MM.1S (cell line): Measurements from ENCODE around the gene JAM2.
A peak's percentile ranks its signal among the peaks of the same experiment; 100 is the strongest.

Source experiments
- DNase-seq: peaks from one replicate; pipeline ENCODE4 v3.0.0-alpha.2; 2015
- H2AFZ ChIP-seq: fragments of 300-600 bp; sonication (generic); 2 replicates; pipeline ENCODE4 v1.6.0; 2016; ENCODE audit warnings: antibody characterized with exemption, low read length
- H3F3A ChIP-seq: fragments of 300-600 bp; sonication (generic); 2 replicates; pipeline ENCODE4 v1.6.1; 2016; ENCODE audit warnings: mild to moderate bottlenecking, antibody characterized with exemption, low read length, moderate library complexity, mixed read lengths; ENCODE audit not compliant: insufficient read depth
- H3K27ac ChIP-seq: fragments of 300-600 bp; sonication (generic); 2 replicates; pipeline ENCODE4 v1.5.1; 2016; ENCODE audit warnings: mild to moderate bottlenecking, low read length
- H3K27me3 ChIP-seq: fragments of 300-600 bp; sonication (generic); replicated peaks from 2 replicates; pipeline ENCODE4 v1.6.0; 2016; ENCODE audit warnings: low read length; ENCODE audit not compliant: insufficient read depth
- H3K36me3 ChIP-seq: fragments of 300-600 bp; sonication (generic); replicated peaks from 2 replicates; pipeline ENCODE4 v1.6.1; 2016; ENCODE audit warnings: mild to moderate bottlenecking, low read length, mixed read lengths; ENCODE audit not compliant: insufficient read depth
- H3K4me1 ChIP-seq: fragments of 300-600 bp; sonication (generic); 2 replicates; pipeline ENCODE4 v1.6.1; 2016; ENCODE audit warnings: low read length, mixed read lengths
- H3K4me2 ChIP-seq: fragments of 300-600 bp; sonication (generic); 2 replicates; pipeline ENCODE4 v1.6.0; 2016; ENCODE audit warnings: low read depth, low read length
- H3K4me3 ChIP-seq: fragments of 300-600 bp; sonication (generic); 2 replicates; pipeline ENCODE4 v1.5.1; 2016; ENCODE audit warnings: low read length, mixed read lengths
- H3K79me2 ChIP-seq: fragments of 300-600 bp; sonication (generic); 2 replicates; pipeline ENCODE4 v1.6.1; 2016; ENCODE audit warnings: mixed run types, low read length, mixed read lengths
- H3K9ac ChIP-seq: fragments of 300-600 bp; sonication (generic); 2 replicates; pipeline ENCODE4 v1.6.1; 2016; ENCODE audit warnings: low read length, mixed read lengths
- H3K9me2 ChIP-seq: fragments of 300-600 bp; sonication (generic); replicated peaks from 2 replicates; pipeline ENCODE4 v1.6.1; 2016; ENCODE audit warnings: mild to moderate bottlenecking, low read length, mixed read lengths; ENCODE audit not compliant: insufficient read depth
- H3K9me3 ChIP-seq: fragments of 300-600 bp; sonication (generic); replicated peaks from 2 replicates; pipeline ENCODE4 v1.6.1; 2016; ENCODE audit warnings: mild to moderate bottlenecking, low read length, mixed read lengths; ENCODE audit not compliant: insufficient read depth
- H4K20me1 ChIP-seq: fragments of 300-600 bp; sonication (generic); 2 replicates; pipeline ENCODE4 v1.6.1; 2016; ENCODE audit warnings: mild to moderate bottlenecking, low read length, moderate library complexity, mixed read lengths; ENCODE audit not compliant: insufficient read depth
- EZH2 ChIP-seq: fragments of 300-600 bp; sonication (generic); optimal IDR thresholded peaks from 2 replicates; pipeline ENCODE3; 2017; ENCODE audit warnings: low read depth, mild to moderate bottlenecking, antibody characterized with exemption, low read length, mixed read lengths
- EZH2phosphoT487 ChIP-seq: fragments of 300-600 bp; sonication (generic); IDR thresholded peaks from 2 replicates; pipeline ENCODE4 v1.6.1; 2018; ENCODE audit warnings: antibody characterized with exemption, low read length
- TF ChIP-seq, protein P1 (sequence below): fragments of 300-600 bp; sonication (generic); IDR thresholded peaks from 2 replicates; pipeline ENCODE4 v1.5.1; 2016; ENCODE audit warnings: antibody characterized with exemption, low read length, mixed read lengths

Gene JAM2

DNA sequence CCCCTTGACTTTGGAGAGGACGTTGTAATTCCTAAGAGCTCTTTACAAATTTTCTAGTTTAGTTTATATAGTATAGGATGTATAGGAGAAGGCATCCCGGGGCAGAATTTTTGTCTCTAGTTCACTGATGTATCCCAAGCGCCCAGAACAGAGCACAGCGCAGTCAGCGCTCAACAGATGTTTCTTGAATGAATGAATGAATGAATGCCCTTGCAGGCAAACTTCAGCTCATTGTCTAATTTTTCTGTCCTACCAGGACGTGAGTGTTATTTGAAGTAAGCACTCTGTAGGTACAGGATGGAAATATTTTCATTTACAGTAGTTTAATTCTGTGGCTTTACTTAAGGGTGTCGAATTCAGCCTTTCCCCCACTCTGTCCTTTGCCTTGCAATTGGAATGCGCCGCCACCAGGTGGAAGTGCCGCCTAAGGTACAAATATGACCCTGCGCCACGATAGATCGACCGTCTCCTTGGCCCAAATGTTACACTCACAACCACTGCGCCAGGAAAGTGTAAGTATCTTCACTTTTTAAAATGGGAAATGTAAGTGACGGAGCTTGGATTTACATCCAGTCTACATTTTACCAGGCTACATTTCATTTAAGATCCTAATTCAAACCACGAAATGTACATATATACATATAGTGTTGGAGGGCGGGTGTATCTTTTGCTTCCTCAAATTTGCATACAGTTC, 30.9 kb upstream of the JAM2 start:
- peaks cover 2% of the 10 kb centered on the region; the same call in 1 of the 2 replicates for H3K4me1 ChIP-seq
- H3K9me2 ChIP-seq: no peaks in the 10 kb centered on the region
- H3K27ac ChIP-seq: no peak overlapping the region
- no peaks in the 10 kb centered on the region for H3K27me3 ChIP-seq
- H3F3A ChIP-seq: no peaks in the 10 kb centered on the region
- peak overlapping the region; percentile 92 for H3K4me2 ChIP-seq
- peak overlapping the region; percentile 91 for H3K4me3 ChIP-seq
- H4K20me1 ChIP-seq: no peaks in the 10 kb centered on the region
- no peaks in the 10 kb centered on the region; the same call in 1 of the 2 replicates for H3K36me3 ChIP-seq
- DNase-seq: peak; percentile 84
- H3K9me3 ChIP-seq: no peaks in the 10 kb centered on the region
- peak overlapping the region; percentile 29; the same call in 1 of the 2 replicates for H3K9ac ChIP-seq
- TF ChIP-seq EZH2 (no peak), EZH2phosphoT487 (no peak)
- TF ChIP-seq, protein P1, sequence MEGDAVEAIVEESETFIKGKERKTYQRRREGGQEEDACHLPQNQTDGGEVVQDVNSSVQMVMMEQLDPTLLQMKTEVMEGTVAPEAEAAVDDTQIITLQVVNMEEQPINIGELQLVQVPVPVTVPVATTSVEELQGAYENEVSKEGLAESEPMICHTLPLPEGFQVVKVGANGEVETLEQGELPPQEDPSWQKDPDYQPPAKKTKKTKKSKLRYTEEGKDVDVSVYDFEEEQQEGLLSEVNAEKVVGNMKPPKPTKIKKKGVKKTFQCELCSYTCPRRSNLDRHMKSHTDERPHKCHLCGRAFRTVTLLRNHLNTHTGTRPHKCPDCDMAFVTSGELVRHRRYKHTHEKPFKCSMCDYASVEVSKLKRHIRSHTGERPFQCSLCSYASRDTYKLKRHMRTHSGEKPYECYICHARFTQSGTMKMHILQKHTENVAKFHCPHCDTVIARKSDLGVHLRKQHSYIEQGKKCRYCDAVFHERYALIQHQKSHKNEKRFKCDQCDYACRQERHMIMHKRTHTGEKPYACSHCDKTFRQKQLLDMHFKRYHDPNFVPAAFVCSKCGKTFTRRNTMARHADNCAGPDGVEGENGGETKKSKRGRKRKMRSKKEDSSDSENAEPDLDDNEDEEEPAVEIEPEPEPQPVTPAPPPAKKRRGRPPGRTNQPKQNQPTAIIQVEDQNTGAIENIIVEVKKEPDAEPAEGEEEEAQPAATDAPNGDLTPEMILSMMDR: peak; percentile 95
- peaks cover 30% of the 10 kb centered on the region for H3K79me2 ChIP-seq
- peak overlapping the region; percentile 99 for H2AFZ ChIP-seq

DNA sequence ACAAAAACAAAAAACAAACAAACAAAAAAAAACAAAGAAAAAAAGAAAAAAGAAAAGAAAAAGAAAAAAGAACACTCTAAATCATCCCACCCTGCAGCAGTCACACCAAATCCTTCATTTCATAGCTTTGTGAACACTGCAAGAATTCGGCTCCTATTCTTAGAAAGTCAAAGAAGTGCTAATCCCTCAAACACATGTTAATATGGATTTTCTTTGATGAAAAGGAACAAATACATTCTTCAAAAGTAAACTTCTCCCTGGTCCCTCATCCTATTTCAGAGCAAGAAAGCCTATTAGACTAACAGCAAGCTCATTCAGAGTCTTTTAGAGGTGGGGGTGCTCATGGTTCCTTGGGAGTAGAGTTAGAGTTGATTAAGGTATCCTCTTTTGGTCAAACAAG, 24.6 kb upstream of the JAM2 start:
- Histone ChIP-seq H3F3A (no peaks in the 10 kb centered on the region), H3K9me2 (no peaks in the 10 kb centered on the region), H3K4me1 (no peaks in the 10 kb centered on the region), H3K79me2 (no peaks in the 10 kb centered on the region), H4K20me1 (no peaks in the 10 kb centered on the region), H3K4me2 (no peak overlapping the region), H3K36me3 (no peaks in the 10 kb centered on the region), H3K4me3 (no peak overlapping the region), H3K9me3 (no peaks in the 10 kb centered on the region), H3K27me3 (no peaks in the 10 kb centered on the region), H3K9ac (no peak overlapping the region), H2AFZ (no peak overlapping the region), H3K27ac (no peak overlapping the region)
- DNase-seq: no peak
- no peak for TF ChIP-seq EZH2
- TF ChIP-seq EZH2phosphoT487: no peak
- TF ChIP-seq, protein P1: no peak

DNA sequence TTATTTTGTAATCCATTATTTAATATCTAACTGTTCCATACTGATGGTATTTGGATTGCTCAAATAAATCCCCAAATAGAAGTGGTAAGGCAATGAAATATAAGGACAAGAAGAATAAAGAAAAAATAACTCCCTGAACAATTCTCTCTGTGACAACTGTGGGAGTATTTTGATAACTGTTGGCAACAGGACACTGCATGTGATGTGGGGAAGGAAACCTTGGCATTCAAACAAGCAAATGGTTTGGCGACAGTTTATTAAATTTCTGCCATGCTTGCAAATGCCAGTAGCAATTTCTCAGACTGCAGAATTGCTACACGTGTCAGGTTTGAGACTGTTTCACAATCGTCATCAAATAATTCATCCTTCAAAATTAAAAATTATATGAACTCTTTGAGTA, 23.2 kb upstream of the JAM2 start:
- no peaks in the 10 kb centered on the region for H3K9me3 ChIP-seq
- no peak overlapping the region for H2AFZ ChIP-seq
- no peaks in the 10 kb centered on the region for H3K79me2 ChIP-seq
- TF ChIP-seq EZH2phosphoT487 (no peak), EZH2 (no peak)
- TF ChIP-seq, protein P1: no peak
- no peak overlapping the region for H3K4me3 ChIP-seq
- no peaks in the 10 kb centered on the region for H3K4me1 ChIP-seq
- no peaks in the 10 kb centered on the region for H4K20me1 ChIP-seq
- no peak overlapping the region for H3K27ac ChIP-seq
- H3K36me3 ChIP-seq: no peaks in the 10 kb centered on the region
- no peaks in the 10 kb centered on the region for H3K9me2 ChIP-seq
- no peaks in the 10 kb centered on the region for H3F3A ChIP-seq
- no peaks in the 10 kb centered on the region for H3K27me3 ChIP-seq
- DNase-seq: no peak
- H3K4me2 ChIP-seq: no peak overlapping the region
- H3K9ac ChIP-seq: no peak overlapping the region
